GM19395 (cell line): ENCODE measurements around the gene FLNB.

Source experiments
- ATAC-seq: cut with Tn5 transposase; IDR thresholded peaks from one replicate; pipeline ENCODE4 v1.9.1; 2021; ENCODE audit warnings: mild to moderate bottlenecking, moderate library complexity; ENCODE audit not compliant: unreplicated experiment

Gene FLNB

DNA sequence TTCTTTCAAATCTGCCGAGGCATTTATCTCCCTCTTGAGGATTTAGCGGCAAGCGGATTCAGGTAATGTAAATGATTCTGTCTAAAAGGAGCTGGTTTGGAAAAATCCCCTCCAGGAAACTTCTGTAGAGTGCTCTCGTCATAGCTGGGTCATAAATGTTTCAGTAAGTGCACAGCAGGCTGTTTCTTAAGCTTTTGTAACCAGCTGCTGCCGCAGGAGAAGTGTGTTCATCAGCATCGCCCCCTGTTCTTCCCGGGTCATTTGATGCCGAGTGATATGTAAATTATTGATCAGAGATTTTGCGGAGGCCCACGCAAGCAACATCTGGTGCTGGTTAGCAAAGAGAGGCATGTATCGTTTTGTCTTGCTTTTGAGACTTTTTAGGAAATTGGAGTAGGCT is 149.5 kb downstream of the FLNB start:
- ATAC-seq: no peak

DNA sequence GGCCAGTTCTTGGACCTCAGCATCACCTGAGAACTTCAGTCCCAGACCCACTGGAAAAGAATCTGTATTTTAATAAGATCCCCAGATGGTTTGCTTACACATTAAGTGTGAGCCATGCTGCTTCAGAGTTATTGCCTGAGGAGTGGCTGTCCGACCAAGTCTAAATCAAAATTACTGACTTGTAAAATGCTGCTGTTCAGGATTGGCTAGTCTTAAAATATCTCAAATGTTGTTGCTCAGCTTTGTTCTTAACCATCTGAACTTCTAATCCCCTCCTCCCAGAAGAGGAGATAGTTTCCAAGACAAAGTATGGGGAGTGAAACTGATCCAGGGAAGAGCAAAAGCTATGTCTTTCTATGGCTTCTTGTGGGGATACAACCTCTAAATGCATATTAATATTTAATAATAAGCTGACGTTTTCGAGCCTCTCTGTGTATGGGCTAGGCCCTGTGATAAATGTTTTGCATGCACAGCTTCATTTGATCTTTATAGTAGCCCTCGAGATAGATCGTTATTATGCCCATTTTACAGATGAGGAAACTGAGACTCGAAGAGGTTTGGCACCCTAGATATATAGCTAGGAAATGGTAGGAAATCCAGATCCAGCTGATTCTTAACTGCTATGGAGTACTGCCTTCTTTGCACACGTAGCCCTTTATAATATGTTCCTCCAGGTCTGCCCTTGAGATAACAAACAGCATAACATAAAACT is 150.4 kb downstream of the FLNB start:
- ATAC-seq: no peak

DNA sequence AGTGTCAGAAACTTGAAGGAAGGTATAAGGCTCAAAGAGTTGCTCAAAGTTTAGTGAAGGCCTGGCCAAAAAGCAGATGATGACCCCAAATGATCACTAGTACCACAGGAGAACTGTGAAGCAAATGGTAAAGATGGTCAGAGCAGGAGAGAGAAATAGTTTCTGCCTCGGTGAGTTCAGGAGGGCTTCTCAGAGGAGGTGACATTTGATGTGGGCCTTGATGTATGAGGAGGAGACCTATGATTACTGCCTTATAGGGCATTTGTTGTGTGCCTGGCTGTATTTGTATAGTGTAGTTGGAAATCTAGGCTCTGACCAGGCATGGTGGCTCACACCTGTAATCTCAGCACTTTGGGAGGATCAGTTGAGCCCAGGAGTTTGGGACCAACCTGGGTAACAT is 152.2 kb downstream of the FLNB start:
- no peak for ATAC-seq

DNA sequence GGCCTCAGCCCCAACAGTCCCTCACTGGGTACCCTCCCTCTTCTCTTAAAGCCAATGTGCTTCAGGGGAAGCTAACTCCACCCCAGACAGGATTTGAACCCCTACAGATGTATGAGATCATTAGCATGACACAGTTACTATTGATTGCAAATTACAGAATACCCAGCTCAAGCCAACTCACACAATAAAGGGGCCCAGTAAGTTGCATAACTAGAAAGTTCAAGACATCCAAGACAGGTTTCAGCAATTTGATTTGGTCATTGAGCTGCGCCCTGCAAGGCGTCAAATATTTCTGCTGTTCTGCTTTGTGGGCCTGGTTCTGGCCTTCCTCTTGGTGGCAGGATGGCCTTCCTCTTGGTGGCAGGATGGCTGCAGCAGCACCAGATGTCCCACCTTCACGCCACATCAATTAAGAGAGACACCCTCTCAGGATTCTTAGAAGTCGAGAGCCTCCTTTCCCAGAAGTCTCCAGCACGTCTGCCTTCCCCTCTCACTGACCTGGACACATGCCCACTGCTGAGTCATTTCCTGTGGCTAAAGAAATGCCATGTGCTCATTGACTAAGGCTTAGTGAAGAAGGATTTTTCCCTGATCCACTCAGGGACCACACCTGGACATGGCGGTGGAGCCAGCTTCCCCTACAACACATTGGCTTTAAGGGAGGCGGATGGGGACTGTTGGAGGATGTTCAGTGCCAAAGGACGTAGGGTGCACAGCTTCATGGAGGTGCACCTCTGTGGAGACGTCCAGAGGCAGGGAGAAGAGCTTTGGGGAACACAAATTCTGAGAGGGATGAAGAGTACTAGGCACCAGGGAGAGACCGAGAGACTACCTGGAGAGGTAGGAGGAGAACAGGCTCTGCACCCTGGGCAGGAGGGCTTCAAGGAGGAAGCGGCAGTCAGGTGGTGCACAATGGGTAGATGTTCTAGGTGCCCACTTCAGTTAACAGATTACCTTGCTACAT is 153.5 kb downstream of the FLNB start:
- no peak for ATAC-seq

GRCh38 chr3:58163234-58163633 is 155.0 kb downstream of the FLNB start:
- ATAC-seq: no peak

DNA sequence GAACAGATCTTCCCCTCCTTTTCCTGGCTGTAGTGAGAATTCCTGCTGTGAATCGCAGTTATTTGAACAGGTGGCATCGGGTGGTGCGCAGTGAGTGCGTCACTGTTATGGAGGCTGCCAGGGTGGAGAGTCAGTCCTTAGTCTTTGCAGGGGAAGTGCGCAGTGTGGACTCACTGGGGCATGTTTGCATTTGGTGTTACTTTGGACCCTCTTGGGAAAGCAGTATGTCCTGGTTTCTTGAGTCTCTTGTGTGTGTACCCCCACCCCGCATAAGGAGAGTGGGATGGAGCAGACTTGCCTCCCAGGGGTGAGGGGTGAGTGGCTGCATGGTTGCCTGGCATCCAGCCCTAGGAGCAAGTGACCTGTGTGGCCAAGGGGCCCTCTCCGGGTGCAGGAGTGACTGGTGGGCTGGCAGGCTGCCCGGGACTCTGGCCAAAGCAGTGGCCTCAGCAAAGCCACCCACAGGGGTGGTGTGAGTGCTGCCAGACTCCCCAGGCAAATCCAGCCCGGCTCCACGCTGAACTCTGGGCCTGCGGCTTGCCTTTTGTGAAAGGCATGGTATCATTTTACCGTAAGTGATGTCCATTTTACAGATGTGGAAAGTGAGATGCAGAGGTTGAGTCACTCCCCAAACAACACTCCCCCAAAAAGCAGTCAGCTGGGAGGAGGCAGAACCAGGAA is 156.1 kb downstream of the FLNB start:
- no peak for ATAC-seq

DNA sequence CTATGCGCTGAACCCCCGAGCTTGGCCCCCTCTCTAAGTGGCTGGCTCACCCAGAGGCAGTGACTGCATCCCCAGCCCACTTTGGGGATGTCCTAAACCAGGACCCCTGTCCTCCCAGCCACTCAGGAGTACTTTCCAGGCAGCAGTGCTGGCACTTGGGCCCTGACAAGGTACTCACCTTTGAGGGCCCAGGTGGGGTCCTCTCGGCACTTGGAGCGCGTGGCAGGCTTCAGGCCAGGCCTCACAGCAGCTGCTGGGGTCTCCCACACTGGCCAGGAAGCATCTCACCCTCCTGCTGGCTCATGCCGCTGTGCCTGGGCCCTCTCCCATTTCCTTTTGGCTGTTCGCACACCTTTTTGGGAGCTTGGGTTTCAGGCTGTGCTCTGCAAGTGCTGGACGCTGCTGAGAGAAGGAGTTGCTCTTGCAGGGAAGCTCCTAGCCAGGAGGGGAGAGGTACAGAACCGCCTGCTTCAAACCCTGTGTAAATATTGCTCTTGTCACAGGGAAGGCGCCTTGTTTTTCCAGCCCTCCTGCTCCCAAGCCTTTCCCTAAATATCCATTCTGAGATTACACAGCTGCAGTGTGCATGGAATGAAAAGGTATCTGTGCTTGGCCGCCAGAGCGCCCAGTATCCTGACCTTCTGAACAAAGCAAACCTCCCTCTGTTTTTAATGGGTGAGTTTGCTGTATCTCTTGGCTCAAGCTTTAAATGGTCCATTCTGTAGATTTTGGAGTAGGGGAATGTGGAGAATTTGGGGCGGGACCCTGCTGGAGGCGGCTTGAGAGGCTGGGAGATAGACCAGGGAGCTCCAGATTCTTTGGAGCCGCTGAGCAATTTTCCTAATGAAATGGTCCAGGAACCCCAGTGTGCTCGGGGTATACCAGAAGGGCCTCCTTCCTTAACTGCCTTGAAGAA is 156.9 kb downstream of the FLNB start:
- ATAC-seq: no peak

GRCh38 chr3:58167431-58168351 is 159.5 kb downstream of the FLNB start:
- ATAC-seq: no peak

DNA sequence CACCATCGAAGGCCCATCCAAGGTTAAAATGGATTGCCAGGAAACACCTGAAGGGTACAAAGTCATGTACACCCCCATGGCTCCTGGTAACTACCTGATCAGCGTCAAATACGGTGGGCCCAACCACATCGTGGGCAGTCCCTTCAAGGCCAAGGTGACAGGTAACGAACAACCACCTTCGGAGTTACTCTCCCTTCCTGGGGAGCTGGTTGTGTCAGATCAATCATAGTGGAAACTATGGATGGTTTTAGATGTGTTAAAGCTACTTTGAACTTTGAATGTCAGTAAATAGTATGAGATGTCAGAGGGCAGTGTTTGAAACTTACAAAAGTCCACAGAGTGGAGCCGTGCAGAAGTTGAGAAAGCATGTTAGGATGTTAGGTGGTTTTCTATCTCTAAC is 160.3 kb downstream of the FLNB start:
- no peak for ATAC-seq

DNA sequence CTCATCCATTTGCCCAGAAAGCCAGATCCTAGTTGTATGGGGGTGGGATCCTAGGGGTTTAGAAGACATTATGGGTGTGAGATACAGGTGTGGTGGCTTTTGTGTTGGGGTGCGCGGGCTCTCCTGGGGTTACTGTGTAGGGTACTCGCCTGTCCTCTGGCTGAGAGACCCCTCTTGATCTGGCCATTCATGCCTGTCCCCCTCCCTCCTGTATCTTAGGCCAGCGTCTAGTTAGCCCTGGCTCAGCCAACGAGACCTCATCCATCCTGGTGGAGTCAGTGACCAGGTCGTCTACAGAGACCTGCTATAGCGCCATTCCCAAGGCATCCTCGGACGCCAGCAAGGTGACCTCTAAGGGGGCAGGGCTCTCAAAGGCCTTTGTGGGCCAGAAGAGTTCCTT is 161.1 kb downstream of the FLNB start:
- no peak for ATAC-seq

DNA sequence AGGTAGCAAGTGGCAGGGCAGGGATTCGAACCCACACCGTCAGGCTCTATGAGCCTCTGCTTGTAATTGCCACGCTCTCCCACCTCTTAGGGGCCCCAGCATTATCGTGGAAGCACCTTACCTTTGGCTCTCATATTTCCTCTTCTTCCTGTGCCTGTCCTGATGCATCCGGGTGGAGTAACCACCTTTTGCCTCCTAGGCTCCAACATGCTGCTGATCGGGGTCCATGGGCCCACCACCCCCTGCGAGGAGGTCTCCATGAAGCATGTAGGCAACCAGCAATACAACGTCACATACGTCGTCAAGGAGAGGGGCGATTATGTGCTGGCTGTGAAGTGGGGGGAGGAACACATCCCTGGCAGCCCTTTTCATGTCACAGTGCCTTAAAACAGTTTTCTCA is 162.2 kb downstream of the FLNB start:
- ATAC-seq: no peak

- no peak for ATAC-seq
Observed at GRCh38 chr3:58171126-58171525, 162.9 kb downstream of the FLNB start.

DNA sequence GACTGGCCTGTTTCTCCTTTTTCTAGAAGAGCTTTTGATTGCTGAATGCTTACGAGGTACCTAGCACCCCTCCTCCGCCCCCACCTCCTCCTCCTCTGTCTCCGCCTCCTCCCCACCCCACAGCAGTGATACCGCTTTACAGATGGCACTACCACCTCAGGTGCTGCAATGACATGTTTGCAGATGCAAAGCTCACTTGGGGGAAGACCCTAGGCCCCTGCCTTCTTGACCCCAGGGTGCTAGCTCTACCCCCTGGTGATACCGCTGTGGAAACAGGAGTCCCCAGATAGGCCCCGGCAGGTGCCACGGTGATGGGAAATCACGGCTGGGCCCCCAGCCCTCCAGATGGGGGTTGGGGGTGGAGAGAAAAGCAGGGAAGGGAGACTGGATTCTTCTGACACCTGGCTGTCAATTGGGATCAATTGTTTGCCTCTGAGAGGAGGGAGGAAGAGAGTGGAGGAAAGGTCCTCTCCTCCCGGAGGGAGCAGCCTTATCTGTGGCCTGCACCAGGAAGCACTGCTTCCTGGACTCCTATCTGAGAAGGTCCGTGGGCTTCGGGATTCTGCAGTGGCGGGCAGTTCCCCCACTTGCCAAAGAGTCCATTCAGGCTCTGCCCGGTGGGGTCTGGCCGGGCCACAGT is 164.9 kb downstream of the FLNB start:
- no peak for ATAC-seq

- no peak for ATAC-seq
Observed at GRCh38 chr3:58173669-58174398, 165.6 kb downstream of the FLNB start.

- no peak for ATAC-seq
Observed at GRCh38 chr3:58175187-58175436, 166.9 kb downstream of the FLNB start.

- no peak for ATAC-seq
Observed at GRCh38 chr3:58175437-58176184, 167.4 kb downstream of the FLNB start.

DNA sequence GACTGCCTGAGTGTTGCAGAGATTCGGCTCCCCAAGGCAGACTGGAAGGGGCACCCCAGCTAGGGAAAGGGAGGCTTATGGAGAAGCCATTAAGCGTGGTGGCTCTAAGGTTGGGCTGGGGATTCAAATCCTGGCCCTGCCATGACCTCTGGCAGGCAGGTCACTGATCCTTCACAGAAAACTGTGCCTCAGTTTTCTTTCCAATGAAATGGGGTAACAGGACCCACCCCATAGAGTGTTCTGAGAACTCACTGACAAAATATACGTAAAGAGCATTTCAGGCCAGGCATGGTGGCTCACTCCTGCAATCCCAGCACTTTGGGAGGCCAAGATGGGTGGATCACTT is 167.9 kb downstream of the FLNB start:
- no peak for ATAC-seq
